WTC11 (cell line): ENCODE results near the gene CD300E. TPM values are rescaled to one million over a fixed set of nuclear protein-coding genes. Genes with fewer than 3 reads are reported as not detected.

ENCODE experiments used
- ATAC-seq: fragments of 200-7000 bp; cut with Tn5 transposase; 2 replicates; pipeline ENCODE4 v1.10.0; 2021; ENCODE audit warnings: mild to moderate bottlenecking, moderate library complexity
- CTCF ChIA-PET: fragments of 300-600 bp; sonication (Branson Sonifier 250); formaldehyde crosslinking; loops from one replicate; lab custom pipeline; 2021; ENCODE audit warnings: antibody characterized with exemption; lab: Charles Lee
- POLR2A ChIA-PET: fragments of 350-600 bp; sonication (Branson Sonifier 250); formaldehyde crosslinking; loops from one replicate; lab custom pipeline; 2021; ENCODE audit warnings: antibody characterized with exemption; lab: Charles Lee
- DNase-seq: peaks from one replicate; pipeline ENCODE4 v3.0.0; 2021; ENCODE audit warnings: low spot score
- H3K27ac Mint-ChIP-seq: 2 replicates; pipeline ENCODE4 v1.8.0; 2021; ENCODE audit warnings: mixed read lengths
- H3K27me3 Mint-ChIP-seq: 2 replicates; pipeline ENCODE4 v1.8.0; 2021; ENCODE audit warnings: low read depth, mild to moderate bottlenecking, moderate library complexity, mixed read lengths
- H3K36me3 Mint-ChIP-seq: 2 replicates; pipeline ENCODE4 v1.8.0; 2021; ENCODE audit warnings: mixed read lengths
- H3K4me1 Mint-ChIP-seq: 2 replicates; pipeline ENCODE4 v1.8.0; 2022; ENCODE audit warnings: mixed read lengths
- H3K4me3 Mint-ChIP-seq: 2 replicates; pipeline ENCODE4 v1.8.0; 2021; ENCODE audit warnings: mild to moderate bottlenecking, moderate library complexity, mixed read lengths
- H3K9me3 Mint-ChIP-seq: 2 replicates; pipeline ENCODE4 v1.8.0; 2021; ENCODE audit warnings: mixed read lengths
- AR ChIP-seq: fragments of 250-450 bp; sonication (Bioruptor Pico); IDR thresholded peaks from 2 replicates; pipeline ENCODE4 v1.9.0; 2021; ENCODE audit warnings: mild to moderate bottlenecking
- ATF1 ChIP-seq: sonication (generic); formaldehyde crosslinking; IDR thresholded peaks from 2 replicates; pipeline ENCODE4 v1.8.1; 2023; ENCODE audit warnings: mild to moderate bottlenecking, moderate library complexity, missing genetic modification reagents
- ATF6 ChIP-seq: sonication (generic); formaldehyde crosslinking; IDR thresholded peaks from 2 replicates; pipeline ENCODE4 v1.8.1; 2023; ENCODE audit warnings: mild to moderate bottlenecking, missing genetic modification reagents
- ETV6 ChIP-seq: sonication (generic); formaldehyde crosslinking; IDR thresholded peaks from 2 replicates; pipeline ENCODE4 v1.8.1; 2022; ENCODE audit warnings: mild to moderate bottlenecking, missing genetic modification reagents
- FOXP1 ChIP-seq: sonication (generic); formaldehyde crosslinking; IDR thresholded peaks from 2 replicates; pipeline ENCODE4 v1.8.0; 2022; ENCODE audit warnings: missing genetic modification reagents, mild to moderate bottlenecking, moderate library complexity, borderline replicate concordance
- GTF2I ChIP-seq: fragments of 250-450 bp; sonication (Bioruptor Pico); conservative IDR thresholded peaks from 2 replicates; pipeline ENCODE4 v1.4.0; 2021; ENCODE audit warnings: mild to moderate bottlenecking
- HMGA2 ChIP-seq: fragments of 250-450 bp; sonication (Bioruptor Pico); IDR thresholded peaks from 2 replicates; pipeline ENCODE4 v1.4.0; 2021; ENCODE audit warnings: mild to moderate bottlenecking, moderate library complexity
- MLX ChIP-seq: sonication (generic); formaldehyde crosslinking; IDR thresholded peaks from 2 replicates; pipeline ENCODE4 v1.8.1; 2023; ENCODE audit warnings: mild to moderate bottlenecking, missing genetic modification reagents, moderate library complexity
- NR1H2 ChIP-seq: sonication (generic); formaldehyde crosslinking; IDR thresholded peaks from 2 replicates; pipeline ENCODE4 v1.9.0; 2021; ENCODE audit warnings: mild to moderate bottlenecking, moderate library complexity, missing genetic modification reagents
- OVOL2 ChIP-seq: fragments of 250-450 bp; sonication (Bioruptor Pico); IDR thresholded peaks from 2 replicates; pipeline ENCODE4 v1.9.0; 2021; ENCODE audit warnings: mild to moderate bottlenecking, borderline replicate concordance
- PRRX2 ChIP-seq: fragments of 250-450 bp; sonication (Bioruptor Pico); IDR thresholded peaks from 2 replicates; pipeline ENCODE4 v1.8.0; 2021; ENCODE audit warnings: mild to moderate bottlenecking
- SMAD4 ChIP-seq: sonication (generic); formaldehyde crosslinking; IDR thresholded peaks from 2 replicates; pipeline ENCODE4 v1.8.0; 2022; ENCODE audit warnings: mild to moderate bottlenecking, missing genetic modification reagents
- TEAD1 ChIP-seq: sonication (generic); formaldehyde crosslinking; IDR thresholded peaks from 2 replicates; pipeline ENCODE4 v1.8.0; 2022; ENCODE audit warnings: mild to moderate bottlenecking, missing genetic modification reagents
- TP53 ChIP-seq: sonication (generic); formaldehyde crosslinking; IDR thresholded peaks from 2 replicates; pipeline ENCODE4 v1.8.1; 2023; ENCODE audit warnings: mild to moderate bottlenecking, missing genetic modification reagents
- USF1 ChIP-seq: sonication (generic); formaldehyde crosslinking; IDR thresholded peaks from 2 replicates; pipeline ENCODE4 v1.8.0; 2022; ENCODE audit warnings: mild to moderate bottlenecking, missing genetic modification reagents
- ZNF423 ChIP-seq: fragments of 250-450 bp; sonication (Bioruptor Pico); IDR thresholded peaks from 2 replicates; pipeline ENCODE4 v2.1.2; 2022; ENCODE audit warnings: mild to moderate bottlenecking, moderate library complexity
- ZNF671 ChIP-seq: fragments of 250-450 bp; sonication (Bioruptor Pico); IDR thresholded peaks from 2 replicates; pipeline ENCODE4 v1.8.0; 2021; ENCODE audit warnings: mild to moderate bottlenecking
- total RNA-seq: library from RNA; stranded (reverse); gene quantifications from 3 replicates; pipeline ENCODE4 v1.2.3, GENCODE V29; 2021
- TF ChIP-seq, protein P1 (sequence below): fragments of 200-600 bp; IDR thresholded peaks from 2 replicates; pipeline ENCODE4 v1.8.0; 2022; ENCODE audit warnings: antibody characterized with exemption
- TF ChIP-seq, protein P2 (sequence below): sonication (generic); formaldehyde crosslinking; IDR thresholded peaks from 2 replicates; pipeline ENCODE4 v1.8.0; 2022; ENCODE audit warnings: missing genetic modification reagents
- TF ChIP-seq, protein P3 (sequence below): sonication (generic); formaldehyde crosslinking; IDR thresholded peaks from 2 replicates; pipeline ENCODE4 v1.8.0; 2022; ENCODE audit warnings: mild to moderate bottlenecking, missing genetic modification reagents

Gene CD300E
- total RNA-seq, 1 experiment from 2014 or later = not detected

GRCh38 chr17:74616696-74617095 is 6.8 kb downstream of the CD300E start:
- no peak for DNase-seq
- H3K27me3 Mint-ChIP-seq = peaks cover 25% of the 10 kb centered on the region
- TF ChIP-seq, protein P1, sequence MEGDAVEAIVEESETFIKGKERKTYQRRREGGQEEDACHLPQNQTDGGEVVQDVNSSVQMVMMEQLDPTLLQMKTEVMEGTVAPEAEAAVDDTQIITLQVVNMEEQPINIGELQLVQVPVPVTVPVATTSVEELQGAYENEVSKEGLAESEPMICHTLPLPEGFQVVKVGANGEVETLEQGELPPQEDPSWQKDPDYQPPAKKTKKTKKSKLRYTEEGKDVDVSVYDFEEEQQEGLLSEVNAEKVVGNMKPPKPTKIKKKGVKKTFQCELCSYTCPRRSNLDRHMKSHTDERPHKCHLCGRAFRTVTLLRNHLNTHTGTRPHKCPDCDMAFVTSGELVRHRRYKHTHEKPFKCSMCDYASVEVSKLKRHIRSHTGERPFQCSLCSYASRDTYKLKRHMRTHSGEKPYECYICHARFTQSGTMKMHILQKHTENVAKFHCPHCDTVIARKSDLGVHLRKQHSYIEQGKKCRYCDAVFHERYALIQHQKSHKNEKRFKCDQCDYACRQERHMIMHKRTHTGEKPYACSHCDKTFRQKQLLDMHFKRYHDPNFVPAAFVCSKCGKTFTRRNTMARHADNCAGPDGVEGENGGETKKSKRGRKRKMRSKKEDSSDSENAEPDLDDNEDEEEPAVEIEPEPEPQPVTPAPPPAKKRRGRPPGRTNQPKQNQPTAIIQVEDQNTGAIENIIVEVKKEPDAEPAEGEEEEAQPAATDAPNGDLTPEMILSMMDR = no peak
- TF ChIP-seq ETV6 (CRISPR knock-in tag) (no peak), GTF2I (CRISPR knock-in tag) (no peak), ATF1 (CRISPR knock-in tag) (no peak), MLX (CRISPR knock-in tag) (no peak)
- TF ChIP-seq, protein P2, sequence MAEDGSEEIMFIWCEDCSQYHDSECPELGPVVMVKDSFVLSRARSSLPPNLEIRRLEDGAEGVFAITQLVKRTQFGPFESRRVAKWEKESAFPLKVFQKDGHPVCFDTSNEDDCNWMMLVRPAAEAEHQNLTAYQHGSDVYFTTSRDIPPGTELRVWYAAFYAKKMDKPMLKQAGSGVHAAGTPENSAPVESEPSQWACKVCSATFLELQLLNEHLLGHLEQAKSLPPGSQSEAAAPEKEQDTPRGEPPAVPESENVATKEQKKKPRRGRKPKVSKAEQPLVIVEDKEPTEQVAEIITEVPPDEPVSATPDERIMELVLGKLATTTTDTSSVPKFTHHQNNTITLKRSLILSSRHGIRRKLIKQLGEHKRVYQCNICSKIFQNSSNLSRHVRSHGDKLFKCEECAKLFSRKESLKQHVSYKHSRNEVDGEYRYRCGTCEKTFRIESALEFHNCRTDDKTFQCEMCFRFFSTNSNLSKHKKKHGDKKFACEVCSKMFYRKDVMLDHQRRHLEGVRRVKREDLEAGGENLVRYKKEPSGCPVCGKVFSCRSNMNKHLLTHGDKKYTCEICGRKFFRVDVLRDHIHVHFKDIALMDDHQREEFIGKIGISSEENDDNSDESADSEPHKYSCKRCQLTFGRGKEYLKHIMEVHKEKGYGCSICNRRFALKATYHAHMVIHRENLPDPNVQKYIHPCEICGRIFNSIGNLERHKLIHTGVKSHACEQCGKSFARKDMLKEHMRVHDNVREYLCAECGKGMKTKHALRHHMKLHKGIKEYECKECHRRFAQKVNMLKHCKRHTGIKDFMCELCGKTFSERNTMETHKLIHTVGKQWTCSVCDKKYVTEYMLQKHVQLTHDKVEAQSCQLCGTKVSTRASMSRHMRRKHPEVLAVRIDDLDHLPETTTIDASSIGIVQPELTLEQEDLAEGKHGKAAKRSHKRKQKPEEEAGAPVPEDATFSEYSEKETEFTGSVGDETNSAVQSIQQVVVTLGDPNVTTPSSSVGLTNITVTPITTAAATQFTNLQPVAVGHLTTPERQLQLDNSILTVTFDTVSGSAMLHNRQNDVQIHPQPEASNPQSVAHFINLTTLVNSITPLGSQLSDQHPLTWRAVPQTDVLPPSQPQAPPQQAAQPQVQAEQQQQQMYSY (CRISPR knock-in tag) = no peak
- H3K9me3 Mint-ChIP-seq = no peaks in the 10 kb centered on the region
- no peak for ATAC-seq
- H3K36me3 Mint-ChIP-seq = no peaks in the 10 kb centered on the region
- H3K27ac Mint-ChIP-seq = no peak overlapping the region
- no peaks in the 10 kb centered on the region for H3K4me1 Mint-ChIP-seq
- ChIA-PET POLR2A (no interaction called here), CTCF (interaction anchor here (1.6 kb wide), 1 partner anchor 15 kb away, joined by 3 read pairs; no protein-coding TSS in a partner anchor)
- no peak overlapping the region for H3K4me3 Mint-ChIP-seq

- Mint-ChIP-seq H3K36me3 (no peaks in the 10 kb centered on the region), H3K27me3 (peaks cover 13% of the 10 kb centered on the region), H3K27ac (no peak overlapping the region), H3K9me3 (no peaks in the 10 kb centered on the region), H3K4me3 (no peak overlapping the region), H3K4me1 (no peaks in the 10 kb centered on the region)
- DNase-seq (no peak), ATAC-seq (no peak)
- POLR2A ChIA-PET = interaction anchor here (0.6 kb wide), 1 partner anchor 46 kb away, joined by 3 read pairs; no protein-coding TSS in a partner anchor
- CTCF ChIA-PET = interaction anchor here (1.7 kb wide), 1 partner anchor 10 kb away, joined by 6 read pairs; no protein-coding TSS in a partner anchor
- TF ChIP-seq, protein P3, sequence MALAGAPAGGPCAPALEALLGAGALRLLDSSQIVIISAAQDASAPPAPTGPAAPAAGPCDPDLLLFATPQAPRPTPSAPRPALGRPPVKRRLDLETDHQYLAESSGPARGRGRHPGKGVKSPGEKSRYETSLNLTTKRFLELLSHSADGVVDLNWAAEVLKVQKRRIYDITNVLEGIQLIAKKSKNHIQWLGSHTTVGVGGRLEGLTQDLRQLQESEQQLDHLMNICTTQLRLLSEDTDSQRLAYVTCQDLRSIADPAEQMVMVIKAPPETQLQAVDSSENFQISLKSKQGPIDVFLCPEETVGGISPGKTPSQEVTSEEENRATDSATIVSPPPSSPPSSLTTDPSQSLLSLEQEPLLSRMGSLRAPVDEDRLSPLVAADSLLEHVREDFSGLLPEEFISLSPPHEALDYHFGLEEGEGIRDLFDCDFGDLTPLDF = no peak
- TF ChIP-seq AR (CRISPR knock-in tag) (no peak), ZNF671 (no peak), USF1 (CRISPR knock-in tag) (no peak), HMGA2 (CRISPR knock-in tag) (no peak), PRRX2 (CRISPR knock-in tag) (no peak), ATF6 (no peak), FOXP1 (CRISPR knock-in tag) (no peak), OVOL2 (CRISPR knock-in tag) (no peak), GTF2I (CRISPR knock-in tag) (no peak), TP53 (CRISPR knock-in tag) (no peak), TEAD1 (CRISPR knock-in tag) (no peak), ZNF423 (no peak), NR1H2 (no peak), SMAD4 (no peak)
- TF ChIP-seq, protein P1 = no peak
Measured at GRCh38 chr17:74612046-74612445, 11.5 kb downstream of the CD300E start.
